Measurements from ENCODE around the gene RPL13.
A peak's percentile ranks its signal among the peaks of the same experiment; 100 is the strongest.
"Not testable (repeated sequence)": the region's sequence is repeated elsewhere in the genome, so short reads cannot be mapped to it uniquely, and the experiment has no call there.

The RPL13 gene

GRCh38 chr16:89564476-89565255 is 4.2 kb downstream of the RPL13 start:
- DNase-seq, result no peak

DNA sequence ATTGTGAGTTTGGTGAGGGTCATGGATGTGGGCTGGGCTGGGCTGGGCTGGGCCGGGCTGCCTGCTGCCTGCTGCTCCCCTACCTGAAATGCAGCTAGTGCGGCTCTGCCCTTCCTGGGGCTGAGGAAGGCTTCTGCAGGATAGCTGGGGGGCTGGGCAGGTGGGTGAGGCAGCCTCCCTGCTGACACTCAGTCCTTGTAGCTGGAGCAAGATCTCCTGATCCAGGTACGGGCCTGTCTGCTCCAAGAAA is 4.7 kb downstream of the RPL13 start:
- DNase-seq, result no peak

DNA sequence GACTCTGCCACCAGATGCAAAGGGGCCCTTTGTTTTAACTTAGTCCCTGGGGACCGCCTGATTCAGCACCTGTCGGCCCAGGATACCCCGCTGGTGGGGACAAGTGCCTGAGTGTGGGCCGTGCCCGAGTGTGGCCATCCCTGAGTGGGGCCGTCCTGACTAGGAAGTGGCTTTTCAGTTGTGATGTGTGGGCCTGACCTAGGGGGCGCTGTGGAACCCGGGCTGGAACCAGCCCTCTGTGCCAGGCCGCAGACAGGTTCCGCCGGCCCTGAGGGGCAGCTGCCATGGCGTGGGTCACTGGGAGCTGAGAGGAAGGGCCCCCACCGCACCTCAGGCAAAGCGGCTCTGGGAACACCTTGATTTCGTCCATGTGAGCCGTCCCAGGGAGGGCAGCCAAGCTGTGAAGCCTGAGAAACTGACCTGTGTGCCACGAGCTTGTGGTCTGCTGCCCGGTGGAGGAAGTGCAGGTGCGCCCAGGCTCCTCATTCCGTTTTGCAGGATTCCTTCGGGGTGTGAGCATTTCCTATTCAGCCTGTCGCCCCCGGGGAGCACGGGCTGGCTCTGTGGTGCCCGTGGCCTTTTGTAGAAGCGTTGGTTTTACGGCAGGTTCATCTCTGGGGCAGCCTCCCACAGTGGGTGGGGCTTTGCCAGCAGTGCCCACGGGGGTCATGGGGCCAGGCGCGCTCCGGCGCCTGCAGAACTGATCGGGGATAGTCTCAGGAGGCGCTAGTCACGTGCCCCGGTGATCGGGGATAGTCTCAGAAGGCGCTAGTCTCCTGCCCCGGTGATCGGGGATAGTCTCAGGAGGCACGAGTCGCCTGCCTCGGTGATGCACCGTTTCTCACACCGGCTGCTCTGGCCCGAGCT is 5.3 kb downstream of the RPL13 start:
- peak; percentile 8 for DNase-seq

DNA sequence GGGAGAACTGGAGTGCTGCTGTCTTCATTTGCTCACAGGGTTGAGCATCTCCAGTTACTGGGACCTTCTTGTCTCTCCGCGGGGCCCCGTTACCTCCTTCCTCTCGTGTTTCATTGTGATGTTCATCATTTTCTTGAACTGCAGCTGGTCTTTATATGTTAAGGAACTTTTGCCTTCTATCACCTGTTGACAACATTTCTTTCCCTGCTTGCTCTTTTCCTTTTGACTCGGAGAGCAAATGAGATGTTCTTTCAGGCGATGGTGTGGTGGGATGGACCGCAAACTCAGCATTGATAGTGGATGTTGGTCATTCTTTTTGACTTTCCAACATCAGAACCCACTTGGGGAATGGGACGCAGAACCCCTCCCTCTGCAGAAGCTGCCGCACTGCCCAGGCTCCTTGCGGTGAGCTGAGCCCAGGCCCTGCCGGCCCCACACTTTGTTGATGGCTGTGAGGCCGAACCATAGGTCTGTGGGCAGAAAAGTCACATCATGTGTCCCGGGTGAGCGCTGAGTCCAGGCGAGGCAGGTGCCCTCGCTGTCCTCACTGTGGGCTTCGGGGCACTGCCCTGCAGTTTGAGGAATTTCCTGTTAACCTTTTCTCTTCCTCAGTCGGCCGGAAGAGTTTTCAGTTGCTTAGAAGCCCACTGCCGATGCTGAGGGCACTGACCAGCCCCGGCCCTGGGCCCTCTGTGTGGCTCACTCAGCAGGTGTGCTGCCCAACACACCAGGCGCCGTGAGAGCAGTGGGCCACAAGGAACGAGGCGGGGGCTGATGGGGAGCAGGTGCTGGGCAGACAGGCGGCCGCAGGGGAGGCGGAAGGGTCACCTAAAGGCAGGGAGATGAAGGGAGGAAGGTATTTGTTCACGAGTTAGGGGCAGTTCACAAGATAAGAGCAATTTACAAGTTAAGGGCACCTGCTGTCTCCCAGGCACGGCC is 7.4 kb downstream of the RPL13 start:
- no peak for DNase-seq

- DNase-seq, result no peak
Measured at GRCh38 chr16:89569506-89570341, 9.2 kb downstream of the RPL13 start.

- DNase-seq, result no peak
Measured at GRCh38 chr16:89570342-89570923, 10.0 kb downstream of the RPL13 start.

- not testable (repeated sequence) for DNase-seq
Measured at GRCh38 chr16:89570983-89571598, 10.6 kb downstream of the RPL13 start.

DNA sequence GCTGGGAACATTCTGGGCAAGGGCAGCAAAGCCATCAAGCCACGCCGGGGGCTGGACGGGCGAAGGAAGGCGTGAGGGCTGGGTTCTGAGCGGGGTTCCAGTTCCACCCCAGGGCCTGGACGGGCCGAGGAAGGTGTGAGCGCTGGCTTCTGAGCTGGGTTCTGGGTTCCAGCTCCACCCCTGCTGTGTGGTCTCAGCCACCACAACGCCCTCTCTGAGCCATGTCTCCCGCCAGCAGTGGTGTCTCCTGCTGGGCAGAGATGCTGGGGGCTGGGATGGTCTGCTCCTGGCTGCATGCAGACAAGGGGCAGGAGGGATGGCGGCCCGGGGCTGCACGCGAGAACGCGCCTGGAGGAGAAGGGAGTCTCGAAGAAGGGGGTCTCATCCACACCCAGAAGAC is 11.2 kb downstream of the RPL13 start:
- DNase-seq, result no peak

DNA sequence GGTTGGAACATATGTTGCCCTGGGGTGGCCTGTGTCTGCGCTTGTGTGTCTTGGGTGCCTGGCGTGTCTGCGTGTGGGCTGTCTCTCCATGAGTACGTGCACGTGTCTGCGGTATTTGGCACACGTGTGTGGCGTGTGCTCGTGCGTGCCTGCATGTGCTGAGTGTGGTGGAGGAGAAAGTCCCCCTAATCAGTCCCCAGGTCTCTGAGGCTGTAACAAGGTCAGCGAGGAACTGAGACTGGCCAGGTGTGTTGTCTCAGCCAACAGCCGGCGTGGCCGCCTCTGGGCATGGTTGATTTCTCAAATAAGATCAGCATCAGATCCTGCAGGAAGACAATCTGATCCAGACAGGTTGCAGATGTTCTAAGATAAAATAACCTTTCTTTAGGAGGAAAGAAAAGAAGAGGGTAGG is 11.6 kb downstream of the RPL13 start:
- DNase-seq, result no peak

DNA sequence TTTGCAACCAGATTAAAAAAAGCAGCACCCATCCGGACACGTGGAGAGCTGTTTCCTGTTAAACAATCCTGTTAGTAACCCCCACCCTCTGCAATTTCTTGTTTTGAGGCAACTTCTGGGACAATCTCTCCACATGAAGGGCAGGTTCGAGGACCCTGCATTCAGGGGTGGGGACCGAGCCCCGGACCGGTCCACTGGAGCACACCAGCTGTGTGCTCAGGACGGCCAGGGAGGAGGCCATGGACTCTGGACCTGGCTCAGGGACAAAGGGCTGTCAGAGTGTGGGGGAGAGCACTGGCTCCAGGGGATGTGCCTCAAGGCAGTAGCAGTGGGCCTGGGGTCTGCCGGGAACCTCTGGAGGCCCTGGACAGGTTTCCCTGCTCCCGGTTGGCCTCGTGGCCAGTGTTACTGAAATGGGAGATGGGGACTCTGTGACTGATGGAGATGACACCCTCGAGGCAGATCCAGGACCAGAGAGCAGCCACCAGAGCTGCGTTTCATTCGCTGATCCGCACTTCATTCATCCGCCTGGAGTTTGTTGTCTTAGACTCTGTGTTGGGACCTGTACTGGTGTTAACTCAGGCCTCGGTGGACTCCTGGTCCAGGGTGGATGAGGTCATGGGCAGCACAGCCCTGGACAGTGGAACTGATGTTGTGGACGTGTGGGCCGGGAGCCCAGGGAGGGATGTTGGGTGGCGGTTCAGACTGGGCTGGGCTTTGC is 12.2 kb downstream of the RPL13 start:
- no peak for DNase-seq

DNA sequence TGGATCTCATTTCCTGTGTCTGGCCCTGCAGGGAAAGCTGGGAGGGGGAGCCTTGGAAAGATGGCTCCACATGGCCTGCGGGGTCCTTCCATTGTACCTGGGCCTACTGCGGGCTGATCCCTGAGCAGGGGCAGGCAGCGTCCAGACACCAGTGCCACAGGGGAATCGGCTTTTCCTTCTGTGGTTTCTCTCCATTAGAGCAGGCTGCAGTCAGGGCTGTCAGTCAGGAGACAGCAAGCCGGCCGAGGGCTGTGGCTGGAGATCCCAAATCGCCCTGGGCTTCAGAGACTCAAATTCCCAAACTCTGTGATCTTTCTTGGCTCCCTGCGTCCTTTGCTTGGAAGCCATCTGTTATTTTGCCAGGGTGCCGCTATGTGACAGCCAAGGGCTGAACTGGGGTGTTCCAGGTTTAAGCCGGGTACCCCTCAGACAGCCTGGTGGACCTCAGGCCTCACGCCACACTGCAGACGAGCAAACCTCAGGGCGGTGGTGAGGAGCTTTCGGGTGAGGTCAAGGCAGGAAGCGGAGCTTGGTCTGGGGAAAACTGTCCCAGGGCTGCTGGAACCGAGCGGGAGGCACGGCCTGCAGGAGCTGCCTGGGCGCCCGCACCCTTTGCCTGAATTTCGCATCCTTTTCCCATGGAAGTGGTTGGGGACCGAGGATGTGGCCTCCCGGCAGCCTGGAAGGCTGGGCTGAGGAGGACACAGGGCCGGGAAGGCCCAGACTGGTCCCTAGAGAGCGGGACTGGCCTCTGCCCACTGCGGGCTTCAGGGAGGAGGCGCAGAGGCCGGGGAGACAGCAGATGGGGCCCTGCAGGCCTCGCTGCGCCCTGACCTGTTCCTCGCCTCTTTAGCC is 13.6 kb downstream of the RPL13 start:
- DNase-seq, result no peak

- no peak for DNase-seq
Measured at GRCh38 chr16:89574681-89575246, 14.3 kb downstream of the RPL13 start.

GRCh38 chr16:89575247-89576152 is 15.0 kb downstream of the RPL13 start, which contains the start of gene CPNE7:
TSS of gene CPNE7 (plus strand) at chr16:89575758. CDS start at chr16:89575898, 140 bp downstream.
- peak; percentile 1 for DNase-seq

DNA sequence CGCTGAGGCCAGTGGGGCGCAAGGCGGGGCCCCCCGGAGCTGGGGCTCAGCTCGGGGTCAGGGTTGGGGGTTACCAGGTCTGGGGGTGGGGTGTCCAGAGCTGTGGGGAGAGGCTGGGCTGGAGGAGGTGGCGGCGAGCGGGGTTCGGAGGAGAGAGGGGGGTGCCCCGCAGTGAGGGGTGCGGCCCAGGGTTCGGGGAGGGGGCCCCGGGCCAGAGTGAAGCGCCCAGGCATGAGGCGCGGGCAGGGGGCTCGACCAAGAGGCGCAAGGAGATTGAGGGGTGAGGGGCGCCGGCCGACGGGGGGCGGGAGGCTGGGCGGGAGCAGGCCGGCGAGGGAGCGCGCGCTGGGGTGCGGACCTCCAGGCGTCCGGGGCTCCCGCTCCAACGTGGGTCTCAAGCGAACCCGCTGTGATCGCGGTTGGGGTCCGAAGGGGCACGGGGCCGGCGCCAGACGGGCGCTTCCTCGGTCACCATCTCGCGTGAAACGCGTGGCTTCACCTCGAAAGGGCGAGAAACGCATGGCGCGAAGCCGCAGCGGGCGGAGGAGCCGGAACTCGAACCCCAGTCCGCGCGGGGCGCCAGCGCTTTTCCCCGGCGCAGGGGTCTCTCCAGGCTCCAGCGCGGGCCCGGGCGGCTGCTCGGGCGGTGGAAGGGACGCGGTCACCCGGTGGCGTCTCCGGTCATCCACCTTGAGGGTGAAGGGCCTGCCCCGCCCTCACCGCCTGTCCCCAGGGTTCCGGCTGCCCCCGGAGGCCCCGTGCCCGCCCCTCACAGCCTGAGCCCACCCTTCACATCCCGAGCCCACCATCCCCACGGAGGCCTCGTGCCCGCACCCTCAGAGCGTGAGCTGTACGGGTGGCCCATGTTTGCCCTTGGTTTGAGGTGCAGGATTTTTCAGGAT is 15.9 kb downstream of the RPL13 start:
- no peak for DNase-seq

GRCh38 chr16:89577055-89577759 is 16.7 kb downstream of the RPL13 start:
- DNase-seq, result no peak

GRCh38 chr16:89579351-89579750 is 18.9 kb downstream of the RPL13 start:
- no peak for DNase-seq

Measured in NCI-H1105 treated with DMSO at 0.1 percent for 48 hours (cell line).